Tibial artery (tissue), 4 donors: ENCODE measurements around the gene OR2D2.

Experiments used
- DNase-seq, 2 donors: peaks; one replicate each; pipeline ENCODE4 v3.0.0-alpha.2; 2019
- H3K27ac ChIP-seq, 2 donors: fragments of 200-600 bp; sonication (generic) in 1 of 2; 1 replicate in 1 of 2; 2 replicates in 1 of 2; pipeline ENCODE4 v1.5.1; 2018 to 2019; ENCODE audit warnings: mild to moderate bottlenecking in 1 of 2
- H3K27me3 ChIP-seq, 2 donors: fragments of 200-600 bp; sonication (generic) in 1 of 2; one replicate each; pipeline versions ENCODE4 v1.5.1 to v1.6.0; 2016 to 2019
- H3K36me3 ChIP-seq, 3 donors: fragments of 200-600 bp; sonication (generic) in 2 of 3; one replicate each; pipeline ENCODE4 v1.5.1; 2016 to 2019; ENCODE audit warnings: mild to moderate bottlenecking in 2 of 3
- H3K4me1 ChIP-seq, 4 donors: fragments of 200-600 bp; sonication (generic) in 2 of 4; 1 replicate in 3 of 4; 2 replicates in 1 of 4; pipeline ENCODE4 v1.5.1; 2016 to 2019
- H3K4me3 ChIP-seq, 2 donors: fragments of 200-600 bp; sonication (generic) in 1 of 2; 1 replicate in 1 of 2; 2 replicates in 1 of 2; pipeline ENCODE4 v1.5.1; 2018 to 2019; ENCODE audit warnings: mild to moderate bottlenecking in 2 of 2
- H3K9me3 ChIP-seq, 3 donors: fragments of 200-600 bp; sonication (generic) in 1 of 3; one replicate each; pipeline ENCODE4 v1.5.1; 2016 to 2019
- CTCF ChIP-seq, 2 experiments: fragments of 200-600 bp in 1 of 2; fragments of 450-650 bp in 1 of 2; IDR thresholded peaks; one replicate each; pipeline ENCODE4 v1.5.1; 2017 to 2019; ENCODE audit warnings: antibody characterized with exemption in 2 of 2, mild to moderate bottlenecking in 1 of 2, moderate library complexity in 1 of 2
- intact Hi-C: fragments of 100-400 bp; cut with DNase I; formaldehyde crosslinking; loops from one replicate; pipeline ENCODE4 v1.15.0; 2023; ENCODE audit warnings: low total_unique reads

Gene OR2D2

GRCh38 chr11:6876914-6877313 lies 15.4 kb downstream of the OR2D2 start:
- Histone ChIP-seq H3K9me3 (no peaks in the 10 kb centered on the region), H3K27me3 (no peaks in the 10 kb centered on the region), H3K4me3 (no peak overlapping the region), H3K27ac (no peak overlapping the region), H3K36me3 (no peaks in the 10 kb centered on the region), H3K4me1 (no peaks in the 10 kb centered on the region)
- TF ChIP-seq CTCF (IDR thresholded peaks at IDR 0.05): no peak
- DNase-seq: no peak
- intact Hi-C loops: no loop called here

- no peak for DNase-seq
- Histone ChIP-seq H3K27me3 (no peaks in the 10 kb centered on the region), H3K9me3 (no peaks in the 10 kb centered on the region), H3K27ac (no peak within 1 kb of the TSS), H3K4me3 (no peak within 1 kb of the TSS), H3K36me3 (no peaks in the 10 kb centered on the region), H3K4me1 (no peaks in the 10 kb centered on the region)
- intact Hi-C loops: no loop called here
- TF ChIP-seq CTCF (IDR thresholded peaks at IDR 0.05): no peak
These were observed 16.0 kb downstream of the OR2D2 start, which contains the start of gene OR10A4 for GRCh38 chr11:6876325-6876724. OR10A4 (plus strand) TSS chr11:6876625; CDS start chr11:6876648, 23 bp downstream.

- H3K27me3 ChIP-seq: no peaks in the 10 kb centered on the region
- H3K4me1 ChIP-seq: no peaks in the 10 kb centered on the region
- no peak for TF ChIP-seq CTCF (IDR thresholded peaks at IDR 0.05)
- no peak for DNase-seq
- intact Hi-C loops: no loop called here
- no peaks in the 10 kb centered on the region for H3K36me3 ChIP-seq
- no peak overlapping the region for H3K4me3 ChIP-seq
- no peaks in the 10 kb centered on the region for H3K9me3 ChIP-seq
- no peak overlapping the region for H3K27ac ChIP-seq
These were observed 16.5 kb downstream of the OR2D2 start for GRCh38 chr11:6875761-6876160.

- no peaks in the 10 kb centered on the region for H3K4me1 ChIP-seq
- H3K36me3 ChIP-seq: no peaks in the 10 kb centered on the region
- no peak overlapping the region for H3K27ac ChIP-seq
- no peak for TF ChIP-seq CTCF (IDR thresholded peaks at IDR 0.05)
- H3K9me3 ChIP-seq: no peaks in the 10 kb centered on the region
- H3K27me3 ChIP-seq: no peaks in the 10 kb centered on the region
- no peak overlapping the region for H3K4me3 ChIP-seq
- intact Hi-C loops: no loop called here
- DNase-seq: no peak
These were observed 21.0 kb downstream of the OR2D2 start for GRCh38 chr11:6871278-6871677.

GRCh38 chr11:6864438-6864837 lies 27.9 kb downstream of the OR2D2 start:
- Histone ChIP-seq H3K4me1 (no peaks in the 10 kb centered on the region), H3K36me3 (no peaks in the 10 kb centered on the region), H3K9me3 (no peaks in the 10 kb centered on the region), H3K27me3 (no peaks in the 10 kb centered on the region), H3K4me3 (no peak overlapping the region), H3K27ac (no peak overlapping the region)
- no peak for DNase-seq
- intact Hi-C loops: no loop called here
- TF ChIP-seq CTCF (IDR thresholded peaks at IDR 0.05): no peak

- intact Hi-C loops: no loop called here
These were observed 29.3 kb downstream of the OR2D2 start, which contains the start of gene OR10A2 for GRCh38 chr11:6862961-6863360. OR10A2 (plus strand) TSS chr11:6863057; CDS start chr11:6869755, 6,698 bp downstream.

More at GRCh38 chr11:6862961-6863360, 29.3 kb downstream of the OR2D2 start, which contains the start of gene OR10A2:
- DNase-seq: no peak
- Histone ChIP-seq H3K4me3 (no peak within 1 kb of the TSS), H3K27me3 (no peaks in the 10 kb centered on the region), H3K27ac (no peak within 1 kb of the TSS), H3K36me3 (no peaks in the 10 kb centered on the region), H3K4me1 (no peaks in the 10 kb centered on the region), H3K9me3 (no peaks in the 10 kb centered on the region)
- TF ChIP-seq CTCF (IDR thresholded peaks at IDR 0.05): no peak
